Activated T-cell treated with anti-CD3 and anti-CD28 coated beads for 48 hours (primary cell): Measurements from ENCODE around the gene MZF1.
A peak's percentile ranks its signal among the peaks of the same experiment; 100 is the strongest.
"Not testable (repeated sequence)": the region's sequence is repeated elsewhere in the genome, so short reads cannot be mapped to it uniquely, and the experiment has no call there.

ENCODE experiments used
- DNase-seq: peaks from one replicate; pipeline ENCODE4 v3.0.0-alpha.2; 2020; ENCODE audit warnings: low read depth

The MZF1 gene

GRCh38 chr19:58542641-58543372 is 30.3 kb downstream of the MZF1 start:
- not testable (repeated sequence) for DNase-seq

- not testable (repeated sequence) for DNase-seq
These were observed 34.0 kb downstream of the MZF1 start for GRCh38 chr19:58539169-58539559.

GRCh38 chr19:58538257-58539168 is 34.6 kb downstream of the MZF1 start:
- DNase-seq = no peak

- no peak for DNase-seq
These were observed 36.0 kb downstream of the MZF1 start for GRCh38 chr19:58536852-58537798.

GRCh38 chr19:58535857-58536256 is 37.3 kb downstream of the MZF1 start:
- DNase-seq = no peak

- DNase-seq = no peak
These were observed 41.9 kb downstream of the MZF1 start for GRCh38 chr19:58531034-58531840.

- no peak for DNase-seq
These were observed 43.7 kb downstream of the MZF1 start for GRCh38 chr19:58529405-58529804.

- DNase-seq = no peak
These were observed 50.4 kb downstream of the MZF1 start for GRCh38 chr19:58522709-58523108.

GRCh38 chr19:58521651-58522050 is 51.5 kb downstream of the MZF1 start:
- no peak for DNase-seq

- DNase-seq = no peak
These were observed 52.9 kb downstream of the MZF1 start for GRCh38 chr19:58520257-58520599.

- DNase-seq = peak; percentile 91
These were observed 53.5 kb downstream of the MZF1 start, which contains the start of gene ZBTB45 for GRCh38 chr19:58519355-58520256. Gene ZBTB45, minus strand, starts transcription at chr19:58519810. Its CDS starts 2,137 bp downstream, at chr19:58517673.

- peak; percentile 49 for DNase-seq
These were observed 54.1 kb downstream of the MZF1 start for GRCh38 chr19:58519087-58519354.

- no peak for DNase-seq
These were observed 54.7 kb downstream of the MZF1 start for GRCh38 chr19:58518256-58519086.

GRCh38 chr19:58516964-58517833 is 55.9 kb downstream of the MZF1 start:
- DNase-seq = no peak

GRCh38 chr19:58516246-58516836 is 56.8 kb downstream of the MZF1 start:
- DNase-seq = no peak

- no peak for DNase-seq
These were observed 57.9 kb downstream of the MZF1 start for GRCh38 chr19:58515259-58515658.

GRCh38 chr19:58514564-58515022 is 58.5 kb downstream of the MZF1 start:
- no peak for DNase-seq
